OCI-LY7 (cell line): ENCODE results near the gene PAMR1.
"Not testable (repeated sequence)": the region's sequence is repeated elsewhere in the genome, so short reads cannot be mapped to it uniquely, and the experiment has no call there.

Experiments
- CTCF ChIP-seq: fragments of 200-600 bp; sonication (generic); conservative IDR thresholded peaks from 2 replicates; pipeline ENCODE4 v1.5.1; 2014; ENCODE audit warnings: mild to moderate bottlenecking, antibody characterized with exemption, low read length, moderate library complexity, mixed read lengths
- EZH2phosphoT487 ChIP-seq: fragments of 200-600 bp; sonication (generic); IDR thresholded peaks from 2 replicates; pipeline ENCODE4 v1.6.1; 2018; ENCODE audit warnings: low read depth, borderline replicate concordance, mild to moderate bottlenecking, mixed run types, antibody characterized with exemption, low read length, moderate library complexity, mixed read lengths

- not testable (repeated sequence) for TF ChIP-seq CTCF, EZH2phosphoT487
These were observed 22.6 kb upstream of the PAMR1 start for GRCh38 chr11:35547995-35548394.
